HG03135 (cell line): Measurements from ENCODE around the gene SDK1.

Source experiments
- ATAC-seq: cut with Tn5 transposase; IDR thresholded peaks from one replicate; pipeline ENCODE4 v1.9.1; 2021; ENCODE audit warnings: mild to moderate bottlenecking, moderate library complexity; ENCODE audit not compliant: unreplicated experiment

The SDK1 gene

GRCh38 chr7:3336042-3336665 is 35.1 kb downstream of the SDK1 start:
- ATAC-seq = no peak

- ATAC-seq = no peak
These were observed 37.1 kb downstream of the SDK1 start for GRCh38 chr7:3338161-3338560.

GRCh38 chr7:3345699-3346481 is 44.8 kb downstream of the SDK1 start:
- no peak for ATAC-seq

GRCh38 chr7:3349126-3349525 is 48.1 kb downstream of the SDK1 start:
- ATAC-seq = no peak

GRCh38 chr7:3356173-3356572 is 55.1 kb downstream of the SDK1 start:
- no peak for ATAC-seq

- ATAC-seq = no peak
These were observed 57.9 kb downstream of the SDK1 start for GRCh38 chr7:3358991-3359390.

- ATAC-seq = no peak
These were observed 66.2 kb downstream of the SDK1 start for GRCh38 chr7:3367261-3367660.

GRCh38 chr7:3370068-3370830 is 69.2 kb downstream of the SDK1 start:
- ATAC-seq = no peak

GRCh38 chr7:3370921-3371320 is 69.9 kb downstream of the SDK1 start:
- ATAC-seq = no peak

GRCh38 chr7:3371601-3372000 is 70.5 kb downstream of the SDK1 start:
- ATAC-seq = no peak

GRCh38 chr7:3374239-3374638 is 73.2 kb downstream of the SDK1 start:
- ATAC-seq = no peak

- no peak for ATAC-seq
These were observed 77.5 kb downstream of the SDK1 start for GRCh38 chr7:3378390-3379150.

- no peak for ATAC-seq
These were observed 79.0 kb downstream of the SDK1 start for GRCh38 chr7:3380034-3380433.

- no peak for ATAC-seq
These were observed 80.0 kb downstream of the SDK1 start for GRCh38 chr7:3380886-3381685.

- no peak for ATAC-seq
These were observed 85.6 kb downstream of the SDK1 start for GRCh38 chr7:3386423-3387190.

- ATAC-seq = no peak
These were observed 92.8 kb downstream of the SDK1 start for GRCh38 chr7:3393862-3394261.

- no peak for ATAC-seq
These were observed 96.3 kb downstream of the SDK1 start for GRCh38 chr7:3397324-3397723.

- ATAC-seq = no peak
These were observed 98.8 kb downstream of the SDK1 start for GRCh38 chr7:3399858-3400257.

- ATAC-seq = no peak
These were observed 103.4 kb downstream of the SDK1 start for GRCh38 chr7:3404501-3404900.
